GM21737 (cell line): Measurements from ENCODE around the gene MAGI3.
"Not testable (repeated sequence)": the region's sequence is repeated elsewhere in the genome, so short reads cannot be mapped to it uniquely, and the experiment has no call there.

Experiments
- ATAC-seq: cut with Tn5 transposase; IDR thresholded peaks from one replicate; pipeline ENCODE4 v1.9.1; 2021; ENCODE audit warnings: mild to moderate bottlenecking, moderate library complexity; ENCODE audit not compliant: unreplicated experiment

The MAGI3 gene

DNA sequence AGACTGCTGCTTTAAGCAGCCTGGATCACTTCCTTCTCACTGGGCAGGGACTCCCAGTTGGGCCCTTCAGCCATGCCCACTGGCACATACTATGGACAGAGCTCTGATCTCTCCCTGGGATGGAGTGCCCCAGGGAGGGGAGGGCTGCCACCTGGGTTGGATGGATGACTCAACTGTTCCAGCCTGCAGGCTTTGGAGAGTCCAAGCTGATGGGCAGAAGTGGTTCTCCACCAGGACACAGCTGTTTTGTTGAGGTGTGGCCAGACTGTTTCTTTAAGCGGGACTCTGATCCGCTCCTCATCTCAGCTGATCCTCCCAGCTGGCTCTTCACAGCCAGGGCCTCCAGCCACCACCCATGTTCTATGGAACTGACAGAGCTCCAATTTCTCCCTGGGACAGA, 166.9 kb downstream of the MAGI3 start:
- no peak for ATAC-seq

DNA sequence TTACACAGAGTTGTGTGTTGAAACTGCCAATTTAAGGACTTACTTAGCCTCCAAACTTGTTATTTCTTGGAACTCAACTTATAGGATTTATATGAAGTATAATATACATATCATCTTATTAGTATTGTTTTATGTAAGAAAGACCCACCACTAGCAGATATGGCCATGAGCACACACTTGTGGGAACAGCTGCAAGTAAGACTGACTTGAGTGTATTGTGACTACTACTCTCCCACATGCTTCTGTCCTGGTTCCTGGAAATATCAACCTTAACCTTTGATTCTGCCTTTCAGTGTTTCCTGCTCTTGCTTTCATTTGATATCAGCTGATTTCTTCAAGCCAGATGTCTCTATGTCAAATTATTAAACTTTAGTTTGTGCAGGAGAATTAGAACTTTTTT, 175.3 kb downstream of the MAGI3 start:
- ATAC-seq: no peak

DNA sequence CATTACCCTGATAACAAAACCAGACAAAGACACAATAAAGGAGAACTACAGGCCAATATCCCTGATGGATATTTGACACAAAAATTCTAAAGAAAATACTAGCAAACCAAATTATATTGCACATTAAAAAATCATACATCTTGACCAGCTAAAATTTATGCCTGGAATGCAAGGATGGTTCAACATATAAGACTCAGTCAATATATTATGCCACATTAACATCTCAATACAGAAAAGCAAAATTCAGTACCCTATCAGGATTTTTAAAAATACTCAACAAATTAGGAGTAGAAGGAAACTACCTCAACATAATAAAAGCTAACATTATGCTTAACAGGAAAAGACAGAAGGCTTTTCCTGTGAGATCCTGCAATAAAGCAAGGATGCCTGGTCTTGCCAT, 177.1 kb downstream of the MAGI3 start:
- no peak for ATAC-seq

DNA sequence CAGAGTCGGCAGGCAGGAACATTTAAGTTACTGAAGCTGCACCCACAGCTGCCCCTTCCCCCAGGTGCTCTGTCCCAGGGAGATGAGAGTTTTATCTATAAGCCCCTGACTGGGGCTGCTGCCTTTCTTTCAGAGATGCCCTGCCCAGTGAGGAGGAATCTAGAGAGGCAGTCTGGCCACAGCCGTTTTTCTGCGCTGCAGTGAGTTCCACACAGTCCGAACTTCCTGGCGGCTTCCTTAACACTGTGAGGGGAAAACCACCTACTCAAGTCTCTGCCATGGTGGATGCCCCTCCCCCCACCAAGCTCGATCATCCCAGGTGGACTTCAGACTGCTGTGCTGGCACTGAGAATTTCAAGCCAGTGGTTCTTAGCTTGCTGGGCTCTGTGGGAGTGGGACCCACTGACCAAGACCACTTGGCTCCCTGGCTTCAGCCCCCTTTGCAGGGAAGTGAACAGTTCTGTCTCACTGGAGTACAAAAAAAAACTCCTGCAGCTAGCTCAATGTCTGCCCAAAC, 185.5 kb downstream of the MAGI3 start:
- not testable (repeated sequence) for ATAC-seq

DNA sequence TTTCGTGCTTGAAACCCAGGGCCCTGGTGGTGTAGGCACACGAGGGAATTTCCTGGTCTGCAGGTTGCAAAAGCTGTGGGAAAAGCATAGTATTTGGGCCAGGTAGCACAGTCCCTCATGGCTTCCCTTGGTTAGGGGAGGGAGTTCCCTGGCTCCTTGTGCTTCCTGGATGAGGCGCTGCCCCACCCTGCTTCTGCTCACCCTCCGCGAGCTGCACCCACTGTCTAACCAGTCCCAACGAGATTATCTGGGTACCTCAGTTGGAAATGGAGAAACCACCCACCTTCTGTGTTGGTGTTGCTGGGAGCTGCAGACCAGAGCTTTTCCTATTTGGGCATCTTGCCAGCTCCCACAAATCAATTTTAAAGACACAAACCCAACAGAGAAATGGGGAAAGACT, 186.0 kb downstream of the MAGI3 start:
- no peak for ATAC-seq

DNA sequence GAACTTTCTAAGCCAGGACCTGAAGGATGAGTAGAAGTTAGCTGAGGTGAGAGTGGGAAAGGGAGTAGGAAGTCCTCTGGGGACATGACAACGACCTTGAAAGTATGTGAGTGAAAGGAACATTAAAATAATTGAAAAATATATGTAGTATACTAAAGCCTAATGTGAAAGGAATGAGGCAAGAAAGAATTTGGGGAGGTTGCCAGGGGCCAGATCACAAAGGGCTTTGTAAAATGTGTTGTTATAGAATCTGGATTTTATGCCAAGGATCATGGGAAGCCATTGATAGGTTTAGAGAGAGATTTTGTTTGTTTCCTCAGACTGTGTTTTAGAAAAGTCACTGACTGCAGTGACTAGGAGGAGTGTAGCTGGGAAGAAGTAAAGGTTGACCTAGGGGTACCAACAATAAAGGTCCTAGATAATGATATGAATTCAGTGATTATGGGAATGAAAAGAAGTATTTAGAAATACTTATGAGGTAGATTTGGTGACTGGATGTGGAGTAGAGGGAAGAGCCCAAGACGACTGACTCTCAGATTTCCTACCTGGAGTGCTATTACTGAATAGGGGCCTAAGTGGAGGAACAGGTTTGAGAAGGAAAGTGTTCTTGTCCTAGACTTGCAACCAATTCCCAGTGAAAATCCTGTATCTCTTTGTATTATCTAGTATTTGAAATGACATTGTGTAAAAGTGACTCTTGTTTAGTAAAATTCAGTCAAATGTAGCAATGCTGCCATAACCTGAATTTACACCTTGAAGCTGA, 189.1 kb downstream of the MAGI3 start:
- ATAC-seq: no peak

DNA sequence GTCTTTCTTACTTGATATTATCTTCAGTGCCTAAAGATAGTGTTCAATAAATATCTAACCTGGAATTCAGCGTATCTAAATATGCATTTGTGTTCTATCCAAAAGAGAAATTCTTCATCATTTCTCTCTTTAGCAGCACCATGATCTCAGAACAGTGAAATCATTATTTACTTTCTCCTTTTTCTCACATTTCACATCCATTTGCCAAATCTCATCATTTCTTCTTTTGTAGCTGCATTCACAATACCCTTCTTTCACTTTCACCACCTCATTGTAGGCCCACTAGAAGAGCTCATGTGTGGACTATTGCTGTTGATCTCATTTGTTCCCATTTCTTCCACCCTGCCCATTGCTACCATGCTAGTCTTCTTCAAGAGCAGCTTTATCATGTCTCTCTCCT, 191.0 kb downstream of the MAGI3 start:
- no peak for ATAC-seq

DNA sequence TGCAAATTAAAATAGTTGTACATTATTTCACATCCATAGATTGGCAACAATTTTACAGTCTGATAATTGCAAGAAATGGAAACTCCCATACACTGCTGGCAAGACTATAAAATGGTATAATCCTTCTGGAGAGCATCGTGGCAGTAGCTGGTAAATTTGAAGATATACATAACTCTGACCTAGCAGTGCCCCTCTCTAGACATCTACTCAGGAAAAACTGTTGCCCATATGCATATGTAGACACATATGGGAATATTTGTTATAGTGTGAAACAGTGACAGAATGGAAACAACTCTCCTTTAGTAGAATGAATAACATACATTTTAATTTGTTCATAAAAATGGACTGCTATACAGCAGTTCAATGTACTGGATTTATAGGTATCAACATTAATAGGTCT, 191.8 kb downstream of the MAGI3 start:
- no peak for ATAC-seq

DNA sequence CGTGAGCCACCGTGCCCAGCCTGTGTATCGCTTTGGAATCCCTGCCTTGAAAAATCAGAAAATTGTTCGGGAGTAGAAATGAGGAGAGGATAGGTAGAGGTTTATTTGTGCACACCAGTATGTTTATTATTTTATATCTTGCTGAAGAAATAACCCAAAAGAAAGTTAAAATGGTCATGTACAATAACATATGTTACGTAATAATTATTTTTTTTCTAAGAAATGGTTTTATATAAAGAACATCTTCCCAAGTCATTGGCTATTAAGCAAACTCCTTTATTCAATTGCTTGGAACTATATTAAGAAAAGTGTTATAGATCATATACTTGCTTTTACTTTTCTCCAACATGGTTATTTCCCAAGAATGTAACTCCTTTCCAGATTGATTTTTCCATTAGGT, 197.2 kb downstream of the MAGI3 start:
- ATAC-seq: no peak

DNA sequence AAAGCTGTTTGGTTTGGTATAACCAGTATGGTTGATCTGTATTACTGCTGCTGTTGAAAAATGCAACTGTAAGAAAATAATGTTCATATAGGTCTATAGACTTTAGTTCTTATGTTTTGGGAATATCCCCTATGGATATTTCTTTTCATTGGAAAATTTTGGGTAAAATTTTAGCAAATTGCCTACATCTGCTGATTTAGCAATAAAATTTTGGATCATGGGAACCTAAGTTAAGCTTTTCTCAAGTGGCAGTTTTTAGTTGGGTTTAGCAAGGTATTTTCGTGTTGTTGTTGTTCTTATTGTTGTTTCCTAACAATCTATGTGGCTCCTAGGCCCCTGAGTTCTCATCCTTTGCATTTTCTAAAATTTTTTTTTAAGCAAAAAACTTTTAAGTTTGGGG, 201.9 kb downstream of the MAGI3 start:
- no peak for ATAC-seq

DNA sequence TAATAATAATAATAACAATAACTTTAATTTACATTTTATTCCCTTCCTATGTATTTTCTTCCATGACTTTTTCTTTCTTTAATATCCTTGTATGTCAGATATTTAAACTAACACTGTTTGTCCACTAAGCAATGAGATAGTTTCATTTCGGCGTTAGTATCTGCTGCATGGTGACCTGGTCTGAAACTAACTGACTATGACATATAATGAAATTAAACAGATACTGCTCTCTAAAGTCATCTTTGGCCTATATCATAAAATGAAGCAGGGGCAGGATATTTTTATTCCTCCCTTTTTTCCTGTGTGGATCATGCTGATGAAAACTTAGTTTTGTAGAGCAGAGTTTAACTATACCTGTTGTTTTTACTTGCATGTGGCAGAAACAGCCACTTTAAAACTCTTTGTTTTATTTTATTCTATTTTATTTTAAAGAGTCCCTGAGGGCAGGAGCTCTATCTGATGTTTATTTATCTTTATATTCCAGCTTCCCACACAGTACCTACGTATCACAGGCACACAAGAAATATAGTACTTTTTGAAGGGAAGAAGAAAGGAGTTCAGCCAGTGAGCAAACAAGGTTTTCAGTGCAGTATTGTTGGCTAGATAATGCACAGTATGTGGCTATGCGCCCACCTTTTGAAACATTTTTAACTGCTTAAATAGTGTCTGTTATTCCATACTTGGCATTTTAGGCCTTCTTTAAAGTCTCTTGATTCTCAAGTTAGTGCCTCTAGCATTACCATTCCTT, 203.4 kb downstream of the MAGI3 start:
- no peak for ATAC-seq

DNA sequence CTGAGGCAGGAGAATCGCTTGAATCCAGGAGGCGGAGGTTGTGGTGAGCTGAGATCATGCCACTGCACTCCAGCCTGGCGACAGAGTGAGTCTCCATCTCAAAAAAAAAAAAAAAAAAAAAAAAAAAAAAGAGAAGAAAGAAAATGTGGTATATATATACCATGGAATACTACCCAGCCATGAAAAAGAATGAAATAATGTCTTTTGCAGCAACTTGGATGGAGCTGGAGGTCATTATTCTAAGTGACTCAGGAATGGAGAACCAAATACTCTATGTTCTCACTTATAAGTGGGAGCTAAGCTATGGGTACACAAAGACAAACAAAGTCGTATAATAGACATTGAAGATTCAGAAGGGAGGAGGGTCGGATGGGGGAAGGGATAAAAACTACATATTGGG, 214.2 kb downstream of the MAGI3 start:
- not testable (repeated sequence) for ATAC-seq

DNA sequence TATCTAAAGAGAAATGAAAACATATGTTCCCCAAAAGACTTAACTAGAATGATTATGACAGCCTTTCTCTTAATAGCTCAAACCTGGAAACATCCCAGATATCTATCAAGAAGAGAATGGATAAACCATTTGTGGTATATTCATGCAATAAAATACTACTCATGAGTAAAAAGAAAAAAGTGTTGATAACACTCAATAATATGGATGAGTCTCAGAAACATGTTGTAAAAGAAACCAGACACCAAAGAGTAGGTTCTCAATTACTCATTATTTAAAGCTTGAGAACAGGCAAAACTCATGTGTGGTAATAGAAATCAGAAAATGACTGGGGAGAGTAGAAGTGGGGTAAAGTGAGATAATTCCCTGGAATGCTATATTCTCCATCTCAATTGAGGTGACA, 214.8 kb downstream of the MAGI3 start:
- ATAC-seq: no peak

DNA sequence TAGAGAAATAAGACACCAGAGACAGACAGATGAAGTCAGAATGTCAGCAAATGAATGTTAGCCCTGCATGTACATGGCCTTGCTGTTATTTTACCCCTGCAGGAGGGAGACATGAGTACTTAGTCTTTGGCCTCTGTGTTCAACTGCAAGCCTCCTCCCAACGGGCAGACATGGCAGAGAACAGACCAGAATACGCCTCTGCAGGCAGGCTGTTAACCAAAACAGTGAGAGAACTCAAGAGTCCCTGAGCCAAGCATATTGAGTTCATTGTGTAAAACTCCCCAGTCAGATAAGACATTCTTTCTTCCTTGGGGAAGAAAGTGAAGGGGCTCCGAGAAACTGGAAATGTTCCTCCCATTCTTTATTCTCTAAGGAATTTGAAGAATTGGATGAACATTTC, 218.1 kb downstream of the MAGI3 start:
- ATAC-seq: no peak

DNA sequence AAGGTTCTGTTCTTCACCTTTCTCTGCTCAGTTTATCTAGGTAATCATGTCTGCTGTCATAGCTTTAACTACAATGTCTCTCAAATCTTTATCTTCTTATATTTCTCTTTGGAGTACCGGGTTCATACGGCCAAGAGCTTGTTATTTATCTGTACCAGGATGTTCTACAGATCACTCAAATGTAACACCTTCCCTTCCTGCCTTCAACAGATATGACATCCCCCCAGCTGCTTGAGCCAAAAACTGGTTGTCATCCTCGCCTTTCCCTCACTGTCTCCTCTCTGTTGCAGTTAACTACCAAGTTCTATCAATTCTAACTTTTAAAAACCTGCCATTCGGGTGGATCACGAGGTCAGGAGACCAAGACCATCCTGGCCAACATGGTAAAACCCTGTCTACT, 220.1 kb downstream of the MAGI3 start:
- ATAC-seq: no peak

DNA sequence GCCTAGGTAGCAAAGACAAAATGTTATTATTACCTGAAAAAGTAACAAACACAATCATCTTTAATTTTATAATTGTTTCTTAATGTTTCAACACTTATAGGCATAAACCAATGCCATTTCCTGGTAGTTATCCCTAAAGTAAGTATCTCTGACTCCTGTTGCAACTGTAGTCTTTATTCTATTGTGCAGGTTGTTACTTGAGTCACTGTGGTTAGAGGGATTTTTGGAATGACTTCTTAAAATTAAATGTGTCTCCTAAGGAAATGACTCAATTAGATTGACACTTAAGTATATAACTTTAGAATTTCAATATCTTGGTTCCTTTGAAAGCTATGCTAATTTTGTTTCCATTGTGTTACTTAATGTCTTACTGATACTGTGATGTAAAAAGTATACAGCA, 225.1 kb downstream of the MAGI3 start:
- ATAC-seq: no peak

DNA sequence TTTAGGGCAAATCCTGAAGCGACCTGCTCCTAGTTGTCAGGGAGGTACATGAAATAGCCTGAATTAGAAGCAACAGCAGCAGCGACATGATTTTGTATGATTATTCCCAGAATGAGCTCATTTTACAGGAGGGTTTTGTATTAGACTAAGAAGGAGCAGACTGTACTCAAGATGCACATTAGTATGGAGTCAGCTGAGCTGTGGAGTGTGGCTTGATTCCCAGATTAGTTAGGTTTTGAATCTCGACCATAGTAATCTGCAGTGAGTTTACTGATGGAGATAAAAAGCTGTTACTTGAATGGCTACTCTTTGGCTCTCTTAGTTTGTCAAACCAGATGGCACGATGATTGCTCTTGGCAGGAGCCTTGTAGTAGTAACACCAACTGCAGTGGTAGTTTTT, 225.8 kb downstream of the MAGI3 start:
- no peak for ATAC-seq

DNA sequence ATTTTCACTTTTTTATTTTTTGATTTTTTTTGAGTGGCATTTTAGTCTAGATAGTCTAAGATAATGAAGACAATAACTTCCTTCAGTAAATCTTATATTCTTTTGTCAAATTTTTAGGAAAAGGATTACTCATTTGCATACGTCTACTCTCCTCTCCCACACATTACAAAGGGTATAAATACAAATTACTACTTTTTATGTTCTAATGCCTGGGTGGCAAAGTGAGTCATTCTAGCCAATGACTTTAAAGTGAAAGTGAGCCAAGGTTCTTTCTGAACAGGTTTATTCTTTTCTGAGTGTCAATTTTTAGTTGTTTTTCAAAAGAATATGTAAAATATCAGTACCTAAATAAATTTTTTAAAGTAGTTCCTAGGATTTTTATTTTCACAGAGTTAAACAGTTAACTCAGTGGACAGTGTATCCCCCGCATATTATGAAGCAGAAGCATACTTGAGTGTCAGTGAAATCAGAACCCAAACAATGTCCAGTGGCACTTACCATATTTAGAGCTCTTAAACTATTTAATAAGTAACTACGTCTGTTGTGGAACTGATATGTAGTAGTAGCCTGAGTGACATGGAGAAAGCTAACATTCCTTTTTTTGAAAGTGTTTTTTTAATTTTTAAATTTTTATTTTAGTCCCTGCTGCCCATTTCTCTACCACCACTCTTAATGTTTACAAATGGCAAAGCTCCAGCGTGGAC, 227.3 kb downstream of the MAGI3 start:
- no peak for ATAC-seq

DNA sequence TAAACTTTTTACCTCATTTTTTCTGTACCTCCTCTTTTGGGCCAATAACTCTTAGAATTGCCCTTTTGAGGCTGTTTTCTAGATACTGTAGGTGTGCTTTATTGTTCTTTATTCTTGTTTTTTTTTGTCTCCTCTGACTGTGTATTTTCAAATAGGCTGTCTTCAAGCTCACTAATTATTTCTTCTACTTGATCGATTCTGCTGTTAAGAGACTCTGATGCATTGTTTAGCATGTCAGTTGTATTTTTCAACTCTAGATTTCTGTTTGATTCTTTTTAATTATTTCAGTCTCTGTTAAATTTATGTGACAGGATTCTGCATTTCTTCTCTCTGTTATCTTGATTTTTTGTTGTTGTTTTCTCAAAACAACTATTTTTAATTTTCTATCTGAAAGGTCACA, 238.7 kb downstream of the MAGI3 start:
- ATAC-seq: no peak

DNA sequence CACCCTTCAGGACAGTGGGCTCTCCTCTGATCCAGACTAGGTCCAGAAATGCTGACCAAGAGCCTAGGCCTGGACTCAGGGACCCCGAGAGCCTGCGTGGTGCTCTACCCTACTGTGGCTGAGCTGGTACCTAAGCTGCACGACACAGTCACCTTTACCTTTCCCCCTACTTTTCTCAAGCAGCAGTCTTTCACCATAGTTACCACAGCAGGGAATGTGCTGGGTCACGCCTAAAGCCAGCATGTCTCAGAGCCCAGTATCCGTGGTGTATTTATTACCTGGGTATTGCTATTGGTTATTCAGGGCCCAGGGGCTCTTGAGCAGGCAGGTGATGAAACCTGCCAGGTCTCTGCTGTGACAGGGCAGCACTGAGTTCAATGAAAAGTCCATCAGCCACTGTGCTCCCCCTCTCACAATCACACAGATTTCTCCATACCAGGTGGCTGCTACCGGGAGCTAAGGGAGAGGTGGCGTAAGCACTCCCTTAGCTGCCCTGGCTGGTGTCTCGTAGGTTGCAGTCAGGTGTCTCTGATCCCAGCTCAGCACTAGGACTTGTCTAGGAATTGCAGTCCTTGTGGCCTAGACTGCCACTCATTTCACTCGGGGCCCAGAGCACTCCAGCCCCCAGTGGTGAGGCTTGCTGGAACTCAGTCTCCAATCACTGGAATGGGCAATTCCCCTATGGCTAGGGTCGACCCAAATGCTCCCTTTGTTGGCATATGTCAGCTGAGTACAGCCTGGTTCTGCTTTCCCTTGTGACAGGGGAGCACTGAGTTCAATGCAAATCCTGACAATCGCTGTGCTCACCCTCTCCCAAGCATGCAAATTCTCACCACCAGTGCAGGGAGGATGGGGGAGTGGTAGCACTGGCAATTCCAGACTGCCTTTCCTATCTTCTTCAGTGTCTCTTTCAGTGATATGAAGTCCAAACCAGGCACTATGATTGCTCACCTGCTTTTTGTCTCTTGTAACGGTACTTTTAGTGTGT, 240.3 kb downstream of the MAGI3 start:
- ATAC-seq: no peak

DNA sequence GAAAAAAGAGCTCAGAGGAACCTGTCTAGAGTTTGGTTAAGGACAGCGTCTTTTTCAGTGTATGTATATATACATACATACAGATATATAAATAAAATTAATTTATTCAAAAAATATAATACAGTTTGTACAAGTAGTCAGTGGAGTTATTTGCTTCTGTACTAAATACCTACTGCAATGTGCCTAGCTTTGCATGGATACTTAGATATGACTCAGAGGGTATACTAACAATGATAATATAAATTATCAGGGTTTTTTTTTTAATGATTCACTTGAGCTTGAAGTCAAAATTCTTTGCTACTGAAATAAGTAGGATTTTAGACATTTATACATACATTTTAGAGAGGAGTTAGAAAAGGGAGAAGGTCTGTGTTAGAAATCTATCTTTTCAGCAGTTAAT, 251.1 kb downstream of the MAGI3 start:
- no peak for ATAC-seq
